HepG2 (cell line): Measurements from ENCODE around the gene ZNF174. TPM values are rescaled to one million over a fixed set of nuclear protein-coding genes. Genes with fewer than 3 reads are reported as not detected.

ENCODE experiments used
- ATAC-seq: fragments of 200-7000 bp; cut with Tn5 transposase; 3 replicates; pipeline ENCODE4 v1.9.1; 2020; ENCODE audit warnings: mild to moderate bottlenecking, moderate library complexity
- BruUV-seq: library from RNA; stranded (reverse); fragments of 400-500 nt; replicated peaks from 2 replicates; lab custom pipeline; 2021; lab: Mats Ljungman, UMichigan
- CTCF ChIA-PET: fragments of 300-600 bp; formaldehyde crosslinking; extraction: SDS; loops from one replicate; lab custom pipeline; 2021; ENCODE audit warnings: low total read pairs, inconsistent platforms, low intra/inter-chr PET ratio; lab: Yijun Ruan, JAX
- POLR2A ChIA-PET: fragments of 350-600 bp; sonication (Branson Sonifier 250); formaldehyde crosslinking; loops from one replicate; lab custom pipeline; 2020; ENCODE audit warnings: antibody characterized with exemption, inconsistent platforms; lab: Yijun Ruan, JAX
- DNase-seq: peaks from one replicate; pipeline ENCODE4 v3.0.0-alpha.2; 2015; ENCODE audit warnings: low spot score
- FAIRE-seq: peaks from 3 replicates; lab custom pipeline; 2011; peaks lifted over from hg19 to GRCh38; lab: Jason Lieb, UNC
- H2AFZ ChIP-seq: one replicate; pipeline ENCODE4 v1.6.1; 2011; ENCODE audit warnings: low read length, inconsistent platforms
- H3K27ac ChIP-seq: fragments of 300-600 bp; 3 replicates; pipeline ENCODE4 v1.8.0; 2011; ENCODE audit warnings: mixed run types, mild to moderate bottlenecking, mixed read lengths, low read length, inconsistent platforms; ENCODE audit not compliant: insufficient read depth; ENCODE audit errors: extremely low read length
- H3K27me3 ChIP-seq, 2 experiments: fragments of 200-600 bp in 1 of 2; 2 replicates in 1 of 2; 3 replicates in 1 of 2; pipeline versions ENCODE4 v1.6.0 to v1.8.0; 2011; ENCODE audit warnings: low read length in 2 of 2, mild to moderate bottlenecking in 2 of 2, moderate library complexity in 2 of 2, inconsistent platforms in 1 of 2; ENCODE audit not compliant: insufficient read depth in 2 of 2, control insufficient read depth in 1 of 2
- H3K36me3 ChIP-seq, 2 experiments: fragments of 200-600 bp in 1 of 2; replicated peaks in 1 of 2; 2 replicates in 1 of 2; 3 replicates in 1 of 2; pipeline versions ENCODE4 v1.5.1 to v1.8.0; 2011; ENCODE audit warnings: low read length in 2 of 2, inconsistent platforms in 1 of 2; ENCODE audit not compliant: insufficient read depth in 2 of 2, control insufficient read depth in 1 of 2
- H3K4me1 ChIP-seq: 2 replicates; pipeline ENCODE4 v1.5.1; 2012; ENCODE audit warnings: low read length, inconsistent platforms; ENCODE audit not compliant: insufficient read depth
- H3K4me2 ChIP-seq: 2 replicates; pipeline ENCODE4 v1.6.0; 2011; ENCODE audit warnings: low read depth, low read length, inconsistent platforms
- H3K4me3 ChIP-seq, 3 experiments: fragments of 200-600 bp in 1 of 3; sonication (generic), shearing (Covaris generic) in 1 of 3; replicated peaks in 1 of 3; 2 replicates each; pipeline ENCODE4 v1.5.1; 2011 to 2016; ENCODE audit warnings: low read length in 3 of 3, inconsistent platforms in 2 of 3, low read depth in 2 of 3, mild to moderate bottlenecking in 2 of 3, control low read depth in 1 of 3, mixed read lengths in 1 of 3; ENCODE audit not compliant: insufficient read depth in 1 of 3
- H3K79me2 ChIP-seq: one replicate; pipeline ENCODE4 v1.6.1; 2011; ENCODE audit warnings: low read length, inconsistent platforms; ENCODE audit not compliant: insufficient read depth
- H3K9ac ChIP-seq: 2 replicates; pipeline ENCODE4 v1.6.0; 2011; ENCODE audit warnings: mild to moderate bottlenecking, low read depth, low read length, inconsistent platforms; ENCODE audit not compliant: insufficient read depth
- H3K9me3 ChIP-seq: 2 replicates; pipeline ENCODE4 v1.5.1; 2012; ENCODE audit warnings: mild to moderate bottlenecking, low read length
- H4K20me1 ChIP-seq: 2 replicates; pipeline ENCODE4 v1.6.0; 2011; ENCODE audit warnings: inconsistent platforms, mild to moderate bottlenecking, low read length, moderate library complexity; ENCODE audit not compliant: insufficient read depth
- HMGXB3 ChIP-seq: sonication (generic); formaldehyde crosslinking; IDR thresholded peaks from 2 replicates; pipeline ENCODE4 v1.4.0; 2020; ENCODE audit warnings: missing genetic modification reagents, borderline replicate concordance
- MIER3 ChIP-seq: IDR thresholded peaks from 2 replicates; pipeline ENCODE4 v1.6.1; 2016; ENCODE audit warnings: missing compliant biosample characterization, borderline replicate concordance
- NBN ChIP-seq: fragments of 450-650 bp; conservative IDR thresholded peaks from 2 replicates; pipeline ENCODE4 v1.6.1; 2017
- PHB2 ChIP-seq: fragments of 450-650 bp; IDR thresholded peaks from 2 replicates; pipeline ENCODE4 v1.6.1; 2018; ENCODE audit not compliant: partially characterized antibody
- TARDBP ChIP-seq: sonication (generic); formaldehyde crosslinking; IDR thresholded peaks from 2 replicates; pipeline ENCODE4 v1.8.0; 2022; ENCODE audit warnings: mild to moderate bottlenecking, missing genetic modification reagents
- ZBTB14 ChIP-seq: sonication (generic); formaldehyde crosslinking; IDR thresholded peaks from 2 replicates; pipeline ENCODE4 v1.4.0; 2020; ENCODE audit warnings: missing genetic modification reagents
- ZBTB21 ChIP-seq: sonication (generic); formaldehyde crosslinking; IDR thresholded peaks from 2 replicates; pipeline ENCODE4 v1.4.0; 2020; ENCODE audit warnings: missing genetic modification reagents
- ZSCAN25 ChIP-seq: sonication (generic); formaldehyde crosslinking; IDR thresholded peaks from 2 replicates; pipeline ENCODE4 v1.8.0; 2022; ENCODE audit warnings: mild to moderate bottlenecking, missing genetic modification reagents
- WGBS: methylation state at CpG from one replicate; pipeline ENCODE4 v1.1.6; 2017; ENCODE audit warnings: low lambda C conversion rate; 5-methylcytosine and 5-hydroxymethylcytosine counted together
- in situ Hi-C: cut with HindIII; loops from 2 replicates; pipeline ENCODE4 v1.10.0; 2017; ENCODE audit warnings: low pct_unique_long_range_greater_than_20kb; ENCODE audit not compliant: extremely low pct_ligation_motif_present
- intact Hi-C: fragments of 100-400 bp; cut with micrococcal nuclease; formaldehyde crosslinking; loops from one replicate; pipeline ENCODE4 v1.10.0; 2022; ENCODE audit not compliant: unreplicated experiment
- polyA plus RNA-seq, 8 experiments: library from polyadenylated mRNA; depleted of rRNA in 3 of 8; stranded (reverse) in 7 of 8; unstranded in 1 of 8; fragments of >200 nt; fragmentation: Illumina TruSeq in 4 of 8; extraction: Trizol in 4 of 8; gene quantifications; 2 replicates each; pipeline versions ENCODE4 v1.2.1 to v1.2.3, GENCODE V29; 2011 to 2016; ENCODE audit warnings: low read depth in 4 of 8, missing spikeins in 1 of 8, mixed read lengths in 1 of 8; ENCODE audit not compliant: insufficient read depth in 1 of 8
- total RNA-seq, 5 experiments: library from RNA; depleted of rRNA; stranded (reverse); fragments of >200 nt; fragmentation: Illumina TruSeq; extraction: Trizol; gene quantifications; 2 replicates each; pipeline ENCODE4 v1.2.3, GENCODE V29; 2016; ENCODE audit warnings: low read depth in 1 of 5

The ZNF174 gene
- total and polyA plus RNA-seq, 2 of the 13 experiments (the other 11 are each of a cell fraction or from before 2014, with no cell fraction given) = 8.3 to 10.6 TPM

- no peak for TF ChIP-seq HMGXB3 (CRISPR knock-in tag)
- TF ChIP-seq ZSCAN25 (CRISPR knock-in tag) = no peak
- no peak for TF ChIP-seq TARDBP (CRISPR knock-in tag)
These were observed 12.7 kb upstream of the ZNF174 start (continued) for GRCh38 chr16:3388325-3388724.

DNA sequence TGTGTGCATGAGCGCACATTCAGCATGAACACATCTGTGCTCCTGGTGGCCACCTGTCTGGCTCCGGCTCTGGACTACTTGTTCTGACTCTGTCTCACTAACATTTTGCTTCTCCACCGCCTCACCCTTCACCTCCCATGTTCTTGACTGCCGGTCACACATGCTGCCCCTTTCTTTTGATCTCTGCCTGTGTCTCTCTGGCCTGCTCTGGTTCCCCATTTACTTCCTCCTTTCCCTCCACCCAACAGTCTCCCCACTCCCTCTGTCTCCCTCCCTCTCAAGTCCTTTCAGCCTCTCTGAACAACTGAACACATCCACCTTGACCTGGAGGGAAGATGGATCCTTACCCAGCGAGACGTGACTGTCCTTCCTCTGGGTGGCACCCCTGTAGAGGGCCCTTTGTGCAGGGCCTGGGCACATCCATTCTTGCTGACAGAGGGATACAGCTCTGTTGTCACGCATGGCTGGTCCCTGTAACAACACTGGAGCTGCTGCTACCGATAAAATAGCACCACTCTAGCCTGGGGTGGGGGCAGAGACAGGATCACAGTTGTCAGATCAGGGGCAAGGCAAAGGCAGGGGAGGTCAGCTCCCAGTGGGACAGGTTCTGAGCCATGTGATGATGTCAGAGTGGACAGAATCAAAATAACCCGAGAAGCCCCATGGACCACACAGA is 11.2 kb upstream of the ZNF174 start:
- Histone ChIP-seq H3K27me3 (no peaks in the 10 kb centered on the region), H3K9ac (no peak overlapping the region), H3K4me1 (no peaks in the 10 kb centered on the region), H3K27ac (no peak overlapping the region), H3K4me3 (no peak overlapping the region)
- in situ Hi-C loops = no loop called here
- TF ChIP-seq PHB2 (no peak), ZBTB21 (CRISPR knock-in tag) (no peak), NBN (no peak), MIER3 (CRISPR knock-in tag) (no peak), ZBTB14 (CRISPR knock-in tag) (no peak)
- TF ChIP-seq, all 625 proteins: peak for 0
- ATAC-seq = no peak
- WGBS = 92% methylated on average over 8 of the region's 9 CpGs
- no peak for DNase-seq
- Histone ChIP-seq H3K9me3 (no peaks in the 10 kb centered on the region), H2AFZ (no peak overlapping the region), H3K36me3 (peaks cover 10 to 42% of the 10 kb centered on the region in 2 experiments), H3K79me2 (peaks cover under 1% of the 10 kb centered on the region), H3K4me2 (no peak overlapping the region), H4K20me1 (no peaks in the 10 kb centered on the region)
- ChIA-PET CTCF (no interaction called here), POLR2A (no interaction called here)
- BruUV-seq = no TSS peak
- no peak for FAIRE-seq
- intact Hi-C loops = no loop called here
